H1 (cell line): ENCODE data around the gene SMPDL3B. TPM values are rescaled to one million over a fixed set of nuclear protein-coding genes. Genes with fewer than 3 reads are reported as not detected.

ENCODE experiments used
- CTCF ChIA-PET: fragments of 300-600 bp; sonication (Branson Sonifier 250); formaldehyde crosslinking; loops from one replicate; lab custom pipeline; 2021; ENCODE audit not compliant: partially characterized antibody; lab: Charles Lee
- POLR2A ChIA-PET: fragments of 300-600 bp; sonication (Branson Sonifier 250); formaldehyde crosslinking; loops from one replicate; lab custom pipeline; 2021; ENCODE audit warnings: inconsistent platforms; ENCODE audit not compliant: partially characterized antibody; lab: Charles Lee
- DNase-seq, 2 experiments: peaks; one replicate each; pipeline versions ENCODE4 v3.0.0 to v3.0.0-alpha.2; 2010 to 2022; ENCODE audit warnings: low spot score in 2 of 2, low read depth in 1 of 2, mixed read lengths in 1 of 2
- FAIRE-seq: peaks from 2 replicates; lab custom pipeline; 2011; peaks lifted over from hg19 to GRCh38; lab: Jason Lieb, UNC
- H2AFZ ChIP-seq: 2 replicates; pipeline ENCODE4 v1.8.1; 2012; ENCODE audit warnings: low read length, inconsistent platforms
- H2AK5ac ChIP-seq: 2 replicates; pipeline ENCODE4 v1.6.1; 2013; ENCODE audit warnings: low read depth, low read length
- H2BK120ac ChIP-seq: replicated peaks from 2 replicates; pipeline ENCODE3; 2013; ENCODE audit warnings: low read depth, low read length, inconsistent platforms
- H2BK12ac ChIP-seq: 2 replicates; pipeline ENCODE4 v1.6.1; 2013; ENCODE audit warnings: low read depth, low read length
- H2BK15ac ChIP-seq: 2 replicates; pipeline ENCODE4 v1.6.1; 2013; ENCODE audit warnings: low read length
- H2BK20ac ChIP-seq: 2 replicates; pipeline ENCODE4 v1.6.1; 2013; ENCODE audit warnings: low read length
- H2BK5ac ChIP-seq: 2 replicates; pipeline ENCODE4 v1.6.1; 2013; ENCODE audit warnings: low read depth, low read length
- H3K14ac ChIP-seq: 2 replicates; pipeline ENCODE4 v1.6.1; 2013; ENCODE audit warnings: inconsistent platforms; ENCODE audit not compliant: insufficient read length
- H3K18ac ChIP-seq: 2 replicates; pipeline ENCODE4 v1.6.1; 2013; ENCODE audit warnings: low read length; ENCODE audit errors: extremely low read depth
- H3K23ac ChIP-seq: 2 replicates; pipeline ENCODE4 v1.6.1; 2013; ENCODE audit warnings: inconsistent platforms; ENCODE audit not compliant: insufficient read length
- H3K23me2 ChIP-seq: 2 replicates; pipeline ENCODE4 v1.6.1; 2013; ENCODE audit warnings: low read depth, low read length
- H3K27ac ChIP-seq: 2 replicates; pipeline ENCODE4 v1.6.1; 2011; ENCODE audit warnings: low read depth, low read length, inconsistent platforms
- H3K27me3 ChIP-seq, 4 experiments: replicated peaks in 1 of 4; 1 replicate in 1 of 4; 2 replicates in 3 of 4; pipeline versions ENCODE4 v1.6.1 to v1.8.1; 2011 to 2013; ENCODE audit warnings: low read length in 3 of 4, mild to moderate bottlenecking in 3 of 4, inconsistent platforms in 2 of 4, mixed read lengths in 2 of 4, moderate library complexity in 1 of 4; ENCODE audit not compliant: control insufficient read depth in 3 of 4, insufficient read depth in 3 of 4; ENCODE audit errors: extremely low read depth in 1 of 4
- H3K36me3 ChIP-seq, 4 experiments: 2 replicates each; pipeline versions ENCODE4 v1.6.1 to v1.8.1; 2011 to 2013; ENCODE audit warnings: mild to moderate bottlenecking in 4 of 4, low read length in 3 of 4, moderate library complexity in 2 of 4, control low read depth in 1 of 4, inconsistent platforms in 1 of 4; ENCODE audit not compliant: insufficient read depth in 4 of 4, control insufficient read depth in 2 of 4
- H3K4ac ChIP-seq: replicated peaks from 2 replicates; pipeline ENCODE3; 2013; ENCODE audit warnings: low read length, low read depth, mixed read lengths, inconsistent platforms; ENCODE audit not compliant: insufficient read length
- H3K4me1 ChIP-seq, 4 experiments: replicated peaks in 1 of 4; 1 replicate in 1 of 4; 2 replicates in 3 of 4; pipeline versions ENCODE4 v1.6.1 to v1.8.1; 2011 to 2013; ENCODE audit warnings: low read length in 3 of 4, inconsistent platforms in 2 of 4, mixed read lengths in 1 of 4; ENCODE audit not compliant: insufficient read depth in 4 of 4, control insufficient read depth in 3 of 4
- H3K4me2 ChIP-seq, 2 experiments: 2 replicates each; pipeline versions ENCODE4 v1.6.1 to v1.8.1; 2011 to 2013; ENCODE audit warnings: low read depth in 2 of 2, low read length in 2 of 2, control low read depth in 1 of 2, inconsistent platforms in 1 of 2, mild to moderate bottlenecking in 1 of 2; ENCODE audit not compliant: insufficient read depth in 1 of 2
- H3K4me3 ChIP-seq, 4 experiments: fragments of 200-600, 300-600 bp in 1 of 4; sonication (generic), shearing (Covaris generic), sonication (Bioruptor Twin) in 1 of 4; 2 replicates each; pipeline versions ENCODE4 v1.5.1 to v1.8.1; 2011 to 2016; ENCODE audit warnings: low read length in 4 of 4, low read depth in 3 of 4, control low read depth in 2 of 4, inconsistent platforms in 2 of 4, mild to moderate bottlenecking in 2 of 4, mixed read lengths in 1 of 4, moderate library complexity in 1 of 4; ENCODE audit not compliant: insufficient read depth in 2 of 4; ENCODE audit errors: extremely low read depth in 1 of 4
- H3K56ac ChIP-seq: replicated peaks from 2 replicates; pipeline ENCODE3; 2013; ENCODE audit warnings: low read depth, mild to moderate bottlenecking, mixed read lengths, low read length, inconsistent platforms; ENCODE audit not compliant: insufficient read length
- H3K79me1 ChIP-seq: 2 replicates; pipeline ENCODE4 v1.6.1; 2013; ENCODE audit warnings: low read depth, low read length, control low read depth
- H3K79me2 ChIP-seq, 2 experiments: 2 replicates each; pipeline versions ENCODE4 v1.6.1 to v1.8.1; 2012 to 2013; ENCODE audit warnings: low read length in 2 of 2, mild to moderate bottlenecking in 2 of 2, inconsistent platforms in 1 of 2; ENCODE audit not compliant: insufficient read depth in 2 of 2, control insufficient read depth in 1 of 2
- H3K9ac ChIP-seq, 4 experiments: replicated peaks in 1 of 4; 1 replicate in 1 of 4; 2 replicates in 3 of 4; pipeline versions ENCODE4 v1.6.1 to v1.8.1; 2011 to 2013; ENCODE audit warnings: low read depth in 3 of 4, low read length in 3 of 4, control low read depth in 2 of 4, mild to moderate bottlenecking in 2 of 4, moderate library complexity in 2 of 4, inconsistent platforms in 1 of 4; ENCODE audit errors: extremely low read depth in 1 of 4
- H3K9me3 ChIP-seq, 2 experiments: 2 replicates each; pipeline versions ENCODE4 v1.6.1 to v1.8.1; 2012 to 2013; ENCODE audit warnings: mild to moderate bottlenecking in 2 of 2, moderate library complexity in 2 of 2, control low read depth in 1 of 2, inconsistent platforms in 1 of 2, low read depth in 1 of 2, low read length in 1 of 2, mixed read lengths in 1 of 2; ENCODE audit not compliant: insufficient read depth in 2 of 2
- H4K20me1 ChIP-seq, 2 experiments: replicated peaks in 1 of 2; 2 replicates each; pipeline versions ENCODE3 to v1.8.1; 2011 to 2013; ENCODE audit warnings: inconsistent platforms in 2 of 2, low read length in 2 of 2, mild to moderate bottlenecking in 1 of 2; ENCODE audit not compliant: insufficient read depth in 2 of 2, control insufficient read depth in 1 of 2
- H4K5ac ChIP-seq: 2 replicates; pipeline ENCODE4 v1.6.1; 2013; ENCODE audit warnings: low read length, low read depth, mixed read lengths, inconsistent platforms; ENCODE audit not compliant: insufficient read length
- H4K8ac ChIP-seq: 2 replicates; pipeline ENCODE4 v1.8.0; 2013; ENCODE audit warnings: mild to moderate bottlenecking, moderate library complexity, low read length, inconsistent platforms; ENCODE audit not compliant: insufficient read depth; ENCODE audit errors: extremely low read depth
- H4K91ac ChIP-seq: replicated peaks from 2 replicates; pipeline ENCODE3; 2013; ENCODE audit warnings: low read length, mixed read lengths, inconsistent platforms; ENCODE audit not compliant: insufficient read length
- GTF2F1 ChIP-seq: IDR thresholded peaks from 2 replicates; pipeline ENCODE4 v1.6.1; 2012; ENCODE audit warnings: low read depth, low read length, improper control_type of control experiment, borderline replicate concordance
- SP4 ChIP-seq: IDR thresholded peaks from 2 replicates; pipeline ENCODE4 v1.6.1; 2012; ENCODE audit warnings: low read length, inconsistent platforms
- WGBS, 2 experiments: shearing (Covaris generic) in 1 of 2; methylation state at CpG; one replicate each; pipeline versions ENCODE4 v1.1.6 to v1.1.7; 2013 to 2015; ENCODE audit warnings: low lambda C conversion rate in 2 of 2, mixed read lengths in 2 of 2, inconsistent platforms in 1 of 2, low coverage in 1 of 2, missing lambda C conversion rate in 1 of 2; ENCODE audit not compliant: insufficient replicate concordance in 2 of 2, insufficient coverage in 1 of 2, insufficient read length in 1 of 2; ENCODE audit errors: extremely low coverage in 1 of 2, missing lambda C conversion rate in 1 of 2; 5-methylcytosine and 5-hydroxymethylcytosine counted together
- polyA plus RNA-seq, 7 experiments: library from polyadenylated mRNA; depleted of rRNA in 3 of 7; stranded (reverse) in 5 of 7; unstranded in 2 of 7; fragments of >200 nt in 5 of 7; fragments of 200-250 nt in 2 of 7; gene quantifications; 1 replicate in 5 of 7; 2 replicates in 1 of 7; 4 replicates in 1 of 7; pipeline versions ENCODE4 v1.2.1 to v1.2.3, GENCODE V29; 2011 to 2013; ENCODE audit warnings: missing spikeins in 2 of 7, mixed read lengths in 2 of 7
- total RNA-seq: library from RNA; stranded (reverse); fragmentation: NEBNext Ultra II Directional; extraction: Animal tissue kit (Norgen Biotek cat#: 25700); gene quantifications from 2 replicates; pipeline ENCODE4 v1.2.1, GENCODE V29; 2021

The SMPDL3B gene
- total and polyA plus RNA-seq, 2 of the 8 experiments (the other 6 are each of a cell fraction or from before 2014, with no cell fraction given): 54.7 to 143 TPM

DNA sequence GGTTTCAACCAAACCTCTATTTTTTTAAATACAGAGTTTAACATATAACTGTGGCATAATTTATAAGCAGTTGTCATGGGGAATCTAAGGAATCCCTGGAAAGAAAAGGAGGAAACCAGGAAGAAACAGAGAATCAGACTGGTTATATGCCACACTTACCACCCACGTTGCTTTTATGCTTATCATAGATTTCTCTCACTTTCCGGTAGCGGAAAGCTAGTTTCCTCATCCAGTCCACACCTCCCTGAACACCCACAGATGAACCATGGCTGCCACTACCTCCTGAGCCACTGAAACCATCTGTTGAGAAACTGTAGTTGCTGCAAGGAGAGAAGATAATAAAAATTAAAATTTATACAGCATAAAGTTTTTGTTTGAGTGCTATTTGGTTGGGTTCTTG lies 58.4 kb downstream of the SMPDL3B start:
- POLR2A ChIA-PET: no interaction called here
- H3K56ac ChIP-seq: no peak overlapping the region
- H3K9me3 ChIP-seq: no peaks in the 10 kb centered on the region
- H3K36me3 ChIP-seq: peaks cover 10 to 62% (median 41%) of the 10 kb centered on the region in 4 experiments
- 100% methylated on average over 3 of the region's 3 CpGs; no CpG with 5 or more reads in 1 of the 2 experiments for WGBS, 2 experiments
- no peak overlapping the region for H4K8ac ChIP-seq
- CTCF ChIA-PET: interaction anchor here (0.7 kb wide), 1 partner anchor 32 kb away, joined by 4 read pairs; no protein-coding TSS in a partner anchor
- H3K4me1 ChIP-seq: no peaks in the 10 kb centered on the region
- no peak overlapping the region for H2AFZ ChIP-seq
- no peak overlapping the region for H2BK12ac ChIP-seq
- no peak overlapping the region for H3K4me2 ChIP-seq
- H3K27me3 ChIP-seq: no peaks in the 10 kb centered on the region
- no peak overlapping the region for H2BK5ac ChIP-seq
- H3K23me2 ChIP-seq: no peaks in the 10 kb centered on the region
- no peak for FAIRE-seq
- no peak overlapping the region for H2AK5ac ChIP-seq
- no peak overlapping the region for H3K18ac ChIP-seq
- no peak overlapping the region for H3K4me3 ChIP-seq
- no peak overlapping the region for H2BK120ac ChIP-seq
- H3K79me2 ChIP-seq: no peaks in the 10 kb centered on the region
- H2BK15ac ChIP-seq: no peak overlapping the region
- no peaks in the 10 kb centered on the region for H3K79me1 ChIP-seq
- no peak for TF ChIP-seq SP4
- TF ChIP-seq GTF2F1: no peak
- H4K20me1 ChIP-seq: no peaks in the 10 kb centered on the region
- H3K4ac ChIP-seq: no peak overlapping the region
- no peak overlapping the region for H3K27ac ChIP-seq
- H3K9ac ChIP-seq: no peak overlapping the region
- no peak for DNase-seq
- no peak overlapping the region for H3K14ac ChIP-seq
- no peak overlapping the region for H4K5ac ChIP-seq
- no peak overlapping the region for H3K23ac ChIP-seq
- H4K91ac ChIP-seq: no peak overlapping the region
- no peak overlapping the region for H2BK20ac ChIP-seq
